Gastroesophageal sphincter (tissue), 4 donors: Measurements from ENCODE around the gene IL1RL1. TPM values are rescaled to one million over a fixed set of nuclear protein-coding genes. Genes with fewer than 3 reads are reported as not detected.

Experiments
- ATAC-seq: fragments of 150-250 bp; one replicate; pipeline ENCODE4 v1.9.1; 2016; ENCODE audit warnings: mild to moderate bottlenecking, moderate library complexity
- H3K27ac ChIP-seq, 4 donors: fragments of 200-600 bp; sonication (generic) in 3 of 4; 1 replicate in 3 of 4; 2 replicates in 1 of 4; pipeline ENCODE4 v1.5.1; 2016 to 2019
- H3K27me3 ChIP-seq: fragments of 200-600 bp; sonication (generic); one replicate; pipeline ENCODE4 v1.5.1; 2019
- H3K36me3 ChIP-seq, 2 donors: fragments of 200-600 bp; sonication (generic); one replicate each; pipeline ENCODE4 v1.5.1; 2019; ENCODE audit warnings: control low read depth in 1 of 2
- H3K4me1 ChIP-seq, 3 donors: fragments of 200-600 bp; sonication (generic); 1 replicate in 2 of 3; 2 replicates in 1 of 3; pipeline ENCODE4 v1.5.1; 2016 to 2019; ENCODE audit warnings: control low read depth in 2 of 3
- H3K4me3 ChIP-seq, 2 donors: fragments of 200-600 bp; sonication (generic); one replicate each; pipeline ENCODE4 v1.5.1; 2019; ENCODE audit warnings: mild to moderate bottlenecking in 1 of 2, moderate library complexity in 1 of 2
- H3K9me3 ChIP-seq, 3 donors: fragments of 200-600 bp; sonication (generic); one replicate each; pipeline ENCODE4 v1.5.1; 2017 to 2019; ENCODE audit warnings: control low read depth in 2 of 3
- EP300 ChIP-seq: sonication (generic); formaldehyde crosslinking; IDR thresholded peaks from one replicate; pipeline ENCODE4 v1.6.1; 2017; ENCODE audit warnings: antibody characterized with exemption, mild to moderate bottlenecking
- POLR2A ChIP-seq, 2 donors: fragments of 450-650 bp; IDR thresholded peaks; one replicate each; pipeline ENCODE4 v1.6.1; 2017; ENCODE audit warnings: antibody characterized with exemption in 2 of 2, mild to moderate bottlenecking in 2 of 2, moderate library complexity in 1 of 2
- POLR2AphosphoS5 ChIP-seq: sonication (generic); formaldehyde crosslinking; IDR thresholded peaks from one replicate; pipeline ENCODE4 v1.6.1; 2017; ENCODE audit warnings: antibody characterized with exemption
- WGBS, 2 donors: methylation state at CpG; one replicate each; pipeline ENCODE4 v1.1.5; 2018; ENCODE audit warnings: low coverage in 1 of 2; 5-methylcytosine and 5-hydroxymethylcytosine counted together
- total RNA-seq, 4 donors: library from RNA; depleted of rRNA; stranded (reverse); fragments of >200 nt; gene quantifications; one replicate each; pipeline ENCODE4 v1.1.0, GENCODE V29; 2016
- TF ChIP-seq, protein P1 (sequence below), 4 experiments: fragments of 200-600 bp in 2 of 4; fragments of 450-650 bp in 2 of 4; sonication (generic) in 1 of 4; IDR thresholded peaks; one replicate each; pipeline ENCODE4 v1.5.1; 2017 to 2019; ENCODE audit warnings: antibody characterized with exemption in 4 of 4, mild to moderate bottlenecking in 2 of 4, moderate library complexity in 2 of 4

IL1RL1 gene
- total RNA-seq, 4 donors from 2014 or later, result 7.1 to 22.6 (median 8.1) TPM

DNA sequence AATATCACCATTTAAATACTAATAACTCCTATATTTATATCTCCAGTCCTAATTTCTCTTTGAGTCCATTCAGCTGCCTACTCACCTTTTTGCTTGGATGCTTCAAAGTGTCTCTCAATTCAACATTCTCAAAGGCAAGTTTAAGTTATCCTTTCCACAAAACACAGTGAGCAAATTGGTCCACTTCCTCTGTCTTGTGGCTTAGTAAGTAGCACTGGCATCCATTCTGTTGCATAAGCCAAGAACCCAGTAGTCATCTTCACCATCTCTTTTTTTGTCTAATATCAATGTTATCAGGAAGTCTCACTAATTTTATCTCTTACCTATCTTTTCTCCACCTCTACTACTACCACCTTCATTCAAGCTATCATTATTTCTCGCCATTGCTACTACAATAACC lies 27.4 kb upstream of the IL1RL1 start:
- H3K4me3 ChIP-seq, result no peak overlapping the region
- H3K36me3 ChIP-seq, result no peaks in the 10 kb centered on the region
- TF ChIP-seq, protein P1, sequence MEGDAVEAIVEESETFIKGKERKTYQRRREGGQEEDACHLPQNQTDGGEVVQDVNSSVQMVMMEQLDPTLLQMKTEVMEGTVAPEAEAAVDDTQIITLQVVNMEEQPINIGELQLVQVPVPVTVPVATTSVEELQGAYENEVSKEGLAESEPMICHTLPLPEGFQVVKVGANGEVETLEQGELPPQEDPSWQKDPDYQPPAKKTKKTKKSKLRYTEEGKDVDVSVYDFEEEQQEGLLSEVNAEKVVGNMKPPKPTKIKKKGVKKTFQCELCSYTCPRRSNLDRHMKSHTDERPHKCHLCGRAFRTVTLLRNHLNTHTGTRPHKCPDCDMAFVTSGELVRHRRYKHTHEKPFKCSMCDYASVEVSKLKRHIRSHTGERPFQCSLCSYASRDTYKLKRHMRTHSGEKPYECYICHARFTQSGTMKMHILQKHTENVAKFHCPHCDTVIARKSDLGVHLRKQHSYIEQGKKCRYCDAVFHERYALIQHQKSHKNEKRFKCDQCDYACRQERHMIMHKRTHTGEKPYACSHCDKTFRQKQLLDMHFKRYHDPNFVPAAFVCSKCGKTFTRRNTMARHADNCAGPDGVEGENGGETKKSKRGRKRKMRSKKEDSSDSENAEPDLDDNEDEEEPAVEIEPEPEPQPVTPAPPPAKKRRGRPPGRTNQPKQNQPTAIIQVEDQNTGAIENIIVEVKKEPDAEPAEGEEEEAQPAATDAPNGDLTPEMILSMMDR (IDR thresholded peaks at IDR 0.05), result no peak
- TF ChIP-seq POLR2A (IDR thresholded peaks at IDR 0.05) (no peak), POLR2AphosphoS5 (no peak), EP300 (no peak)
- no peaks in the 10 kb centered on the region for H3K9me3 ChIP-seq
- WGBS, 2 donors, result 89 to 100% methylated on average over 1 of the region's 1 CpG
- peaks cover 13% of the 10 kb centered on the region for H3K27me3 ChIP-seq
- no peak overlapping the region for H3K27ac ChIP-seq
- no peak for ATAC-seq
- H3K4me1 ChIP-seq, result no peaks in the 10 kb centered on the region

DNA sequence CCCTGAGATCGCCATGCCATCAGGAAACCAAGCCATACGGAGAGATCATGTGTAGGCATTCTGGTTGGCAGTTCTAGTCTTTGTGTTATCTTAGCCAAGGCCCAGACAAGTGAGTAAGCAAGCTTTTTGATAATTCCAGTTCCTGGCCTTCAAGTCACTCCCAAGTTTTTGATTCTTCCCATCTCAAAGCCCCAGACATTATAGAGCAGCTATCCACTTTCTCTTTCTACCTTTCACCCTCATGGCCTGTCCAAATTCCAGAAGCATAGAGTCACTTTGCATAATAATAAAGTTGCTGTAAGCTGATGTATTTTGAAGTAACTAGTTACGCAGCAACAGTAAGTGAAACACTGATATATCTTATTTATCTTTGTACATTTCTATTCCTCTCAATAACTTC lies 26.8 kb upstream of the IL1RL1 start:
- H3K27me3 ChIP-seq, result peaks cover 7% of the 10 kb centered on the region
- H3K4me3 ChIP-seq, result no peak overlapping the region
- no peak overlapping the region for H3K27ac ChIP-seq
- H3K9me3 ChIP-seq, result no peaks in the 10 kb centered on the region
- H3K36me3 ChIP-seq, result no peaks in the 10 kb centered on the region
- no peaks in the 10 kb centered on the region for H3K4me1 ChIP-seq
- TF ChIP-seq EP300 (no peak), POLR2AphosphoS5 (no peak), POLR2A (IDR thresholded peaks at IDR 0.05) (no peak)
- TF ChIP-seq, protein P1 (IDR thresholded peaks at IDR 0.05), result no peak
- no peak for ATAC-seq
- 83 to 95% methylated on average over 1 to 3 of the region's 3 CpGs for WGBS, 2 donors

DNA sequence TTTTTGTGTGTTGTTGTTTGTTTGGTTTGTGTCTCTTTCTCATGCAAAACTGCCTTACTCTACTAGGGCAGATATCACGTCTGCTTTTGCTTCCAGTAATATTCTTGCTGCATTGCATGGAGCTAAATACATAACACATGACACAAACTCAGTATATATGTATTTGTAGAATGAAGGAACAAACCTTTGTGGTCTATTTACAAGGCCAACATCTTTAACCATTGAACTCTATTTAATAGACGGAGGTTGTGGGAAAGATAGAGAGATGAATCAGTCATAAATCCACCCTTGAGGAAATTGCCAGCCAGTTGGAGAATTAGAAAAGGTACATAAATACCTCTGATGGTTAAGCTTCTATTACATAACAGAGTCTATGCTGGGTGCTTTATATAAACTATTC lies 26.0 kb upstream of the IL1RL1 start:
- H3K27ac ChIP-seq, result no peak overlapping the region
- H3K27me3 ChIP-seq, result peaks cover under 1% of the 10 kb centered on the region
- H3K9me3 ChIP-seq, result no peaks in the 10 kb centered on the region
- no peak overlapping the region for H3K4me3 ChIP-seq
- no peaks in the 10 kb centered on the region for H3K36me3 ChIP-seq
- no peak for TF ChIP-seq POLR2AphosphoS5
- no peak for TF ChIP-seq POLR2A (IDR thresholded peaks at IDR 0.05)
- TF ChIP-seq, protein P1 (IDR thresholded peaks at IDR 0.05), result no peak
- no peak for TF ChIP-seq EP300
- no peaks in the 10 kb centered on the region for H3K4me1 ChIP-seq
- 78 to 90% methylated on average over 2 of the region's 2 CpGs for WGBS, 2 donors
- no peak for ATAC-seq

DNA sequence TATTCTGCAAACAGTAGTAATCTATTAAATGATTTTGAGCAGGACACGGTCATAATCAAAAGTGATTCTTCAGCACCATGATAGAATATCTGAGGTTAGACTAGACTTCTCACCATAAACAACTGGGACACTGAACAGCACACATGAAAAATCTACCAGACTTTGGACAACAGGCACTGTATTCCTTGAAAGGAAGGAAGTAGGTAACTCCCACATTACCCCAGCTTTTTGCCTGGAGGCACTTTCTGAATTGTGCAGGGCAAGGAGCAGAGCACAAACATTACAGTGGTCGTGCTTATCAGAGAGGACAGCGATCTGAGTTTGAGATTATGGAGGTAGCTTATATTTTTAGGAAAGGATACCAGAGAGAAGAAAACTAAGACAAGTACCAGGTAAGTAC lies 25.3 kb upstream of the IL1RL1 start:
- Histone ChIP-seq H3K9me3 (no peaks in the 10 kb centered on the region), H3K36me3 (no peaks in the 10 kb centered on the region), H3K27ac (no peak overlapping the region), H3K27me3 (no peaks in the 10 kb centered on the region), H3K4me3 (no peak overlapping the region), H3K4me1 (no peaks in the 10 kb centered on the region)
- ATAC-seq, result no peak
- 32 to 66% methylated on average over 3 of the region's 3 CpGs for WGBS, 2 donors
- TF ChIP-seq POLR2A (IDR thresholded peaks at IDR 0.05), result no peak
- no peak for TF ChIP-seq EP300
- TF ChIP-seq POLR2AphosphoS5, result no peak

DNA sequence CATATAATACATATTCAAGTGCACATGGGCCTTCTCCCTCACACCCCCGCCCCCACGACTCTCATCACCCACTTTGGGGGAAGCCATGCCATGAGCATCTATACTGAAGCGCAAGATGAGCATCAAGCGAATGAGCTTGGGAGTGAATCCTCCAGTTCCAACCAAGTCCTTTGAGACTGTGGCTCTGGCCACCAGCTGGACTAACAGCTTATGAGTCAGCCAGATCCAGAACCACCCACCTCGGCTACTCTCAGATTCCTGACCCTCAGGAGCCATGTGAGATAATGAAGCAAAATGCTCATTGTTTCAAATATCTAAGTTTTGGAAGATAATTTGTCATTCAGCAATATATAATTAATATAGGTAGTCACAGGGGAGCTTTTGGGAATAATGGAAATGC lies 22.2 kb upstream of the IL1RL1 start:
- no peaks in the 10 kb centered on the region for H3K4me1 ChIP-seq
- no peak for ATAC-seq
- no peak overlapping the region for H3K27ac ChIP-seq
- no peak overlapping the region for H3K4me3 ChIP-seq
- H3K36me3 ChIP-seq, result no peaks in the 10 kb centered on the region
- no peak for TF ChIP-seq EP300
- 87 to 92% methylated on average over 3 to 5 of the region's 5 CpGs for WGBS, 2 donors
- no peaks in the 10 kb centered on the region for H3K9me3 ChIP-seq
- peaks cover 10% of the 10 kb centered on the region for H3K27me3 ChIP-seq

DNA sequence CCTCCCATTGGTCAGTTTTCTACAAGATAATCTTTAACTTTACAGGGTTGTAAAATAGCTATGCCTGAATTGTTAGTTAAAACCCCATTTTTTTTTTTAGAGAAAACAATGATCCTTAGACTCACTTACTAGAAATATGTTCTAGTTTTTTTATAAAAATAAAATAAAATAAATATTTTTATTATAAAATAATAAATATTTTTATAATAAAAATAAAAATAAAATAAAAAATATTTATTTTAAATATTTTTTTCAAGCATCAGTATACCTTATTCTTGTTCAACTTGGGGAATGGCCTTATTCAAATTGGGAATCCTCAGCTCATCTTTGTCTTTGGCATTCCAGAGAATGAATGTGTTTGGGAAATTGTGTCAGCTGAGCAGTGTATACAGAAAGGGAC lies 20.8 kb upstream of the IL1RL1 start:
- Histone ChIP-seq H3K4me3 (no peak overlapping the region), H3K36me3 (no peaks in the 10 kb centered on the region), H3K27ac (no peak overlapping the region), H3K4me1 (no peaks in the 10 kb centered on the region), H3K9me3 (no peaks in the 10 kb centered on the region), H3K27me3 (peaks cover 10% of the 10 kb centered on the region)
- ATAC-seq, result no peak
- TF ChIP-seq EP300 (no peak), POLR2AphosphoS5 (no peak), POLR2A (IDR thresholded peaks at IDR 0.05) (no peak)
- TF ChIP-seq, protein P1 (IDR thresholded peaks at IDR 0.05), result no peak
